Heart left ventricle (tissue), 13 donors: Measurements from ENCODE around the gene SMG7.

Source experiments
- POLR2A ChIP-seq, 2 donors: fragments of 450-650 bp; IDR thresholded peaks; one replicate each; pipeline ENCODE4 v1.6.1; 2017; ENCODE audit warnings: antibody characterized with exemption in 2 of 2, mild to moderate bottlenecking in 2 of 2, moderate library complexity in 2 of 2
- TF ChIP-seq, protein P1 (sequence below), 12 donors: fragments of 200-600 bp; sonication (generic) in 4 of 12; IDR thresholded peaks; one replicate each; pipeline versions ENCODE4 v1.5.0 to v1.8.0; 2018 to 2022; ENCODE audit warnings: antibody characterized with exemption in 12 of 12, mild to moderate bottlenecking in 5 of 12
- donor health status: ischemic (EF 13 %, LVEDD 7.1; RV severe dilation, severe dysfunction).
- donor health status: DM: no; HTN: yes; CAD: no.
- donor health status: DM: no; HTN: no; CAD: no.
- donor health status: ischemic (EF 25% LVEDD 6.9; RV normal size, moderate dysfunction).
- donor health status: ischemic (EF 25% LVEDD 5.7; RV mildly dilated, moderate dysfunction).
- donor health status: ischemic (EF 35%, LVEDD 5.7; RV mildly dilated, moderate dysfunction).
- donor health status: nonischemic (EF 11% LVEDD 7.7; RV severe dilation, severe dysfunction).
- donor health status: DM: yes; HTN: yes; CAD: no.
- donor health status: PGD.
- donor health status: ischemic (EF 29% LVEDD 5.4; RV normal size, mild dysfunction).
- donor health status: nonischemic (EF 23%, LVEDD 6.1; RV moderate dilation, normal function).

DNA sequence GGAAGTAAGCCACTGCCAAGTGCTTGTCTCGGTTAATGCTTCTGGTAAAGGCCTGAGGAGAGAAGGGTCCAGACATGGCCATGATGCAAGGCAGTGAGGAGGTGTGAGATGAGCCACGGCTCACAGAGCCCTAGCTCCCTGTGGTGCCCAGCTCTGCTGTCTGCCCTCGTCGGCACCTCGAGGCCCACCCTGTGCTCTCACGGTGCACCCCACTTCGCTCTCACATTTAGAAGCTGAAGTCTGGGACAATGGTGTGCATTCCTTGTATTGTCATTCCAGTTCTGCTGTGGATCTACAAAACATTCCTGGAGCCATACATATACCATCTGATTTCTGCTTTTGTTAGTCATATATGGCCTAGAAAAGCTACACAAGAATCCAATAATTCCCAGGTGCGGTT lies 114.6 kb downstream of the SMG7 start:
- TF ChIP-seq, protein P1, sequence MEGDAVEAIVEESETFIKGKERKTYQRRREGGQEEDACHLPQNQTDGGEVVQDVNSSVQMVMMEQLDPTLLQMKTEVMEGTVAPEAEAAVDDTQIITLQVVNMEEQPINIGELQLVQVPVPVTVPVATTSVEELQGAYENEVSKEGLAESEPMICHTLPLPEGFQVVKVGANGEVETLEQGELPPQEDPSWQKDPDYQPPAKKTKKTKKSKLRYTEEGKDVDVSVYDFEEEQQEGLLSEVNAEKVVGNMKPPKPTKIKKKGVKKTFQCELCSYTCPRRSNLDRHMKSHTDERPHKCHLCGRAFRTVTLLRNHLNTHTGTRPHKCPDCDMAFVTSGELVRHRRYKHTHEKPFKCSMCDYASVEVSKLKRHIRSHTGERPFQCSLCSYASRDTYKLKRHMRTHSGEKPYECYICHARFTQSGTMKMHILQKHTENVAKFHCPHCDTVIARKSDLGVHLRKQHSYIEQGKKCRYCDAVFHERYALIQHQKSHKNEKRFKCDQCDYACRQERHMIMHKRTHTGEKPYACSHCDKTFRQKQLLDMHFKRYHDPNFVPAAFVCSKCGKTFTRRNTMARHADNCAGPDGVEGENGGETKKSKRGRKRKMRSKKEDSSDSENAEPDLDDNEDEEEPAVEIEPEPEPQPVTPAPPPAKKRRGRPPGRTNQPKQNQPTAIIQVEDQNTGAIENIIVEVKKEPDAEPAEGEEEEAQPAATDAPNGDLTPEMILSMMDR (IDR thresholded peaks at IDR 0.05), result no peak
- TF ChIP-seq POLR2A (IDR thresholded peaks at IDR 0.05), result no peak
